IMR-90 (cell line): ENCODE data around the gene HSD11B1L. TPM values are rescaled to one million over a fixed set of nuclear protein-coding genes. Genes with fewer than 3 reads are reported as not detected.

Experiments
- ATAC-seq: fragments of 200-7000 bp; cut with Tn5 transposase; 2 replicates; pipeline ENCODE4 v1.9.1; 2020; ENCODE audit warnings: low read depth, mild to moderate bottlenecking, moderate library complexity
- BruUV-seq: library from RNA; stranded (reverse); fragments of 400-500 nt; replicated peaks from 2 replicates; lab custom pipeline; 2021; lab: Mats Ljungman, UMichigan
- CTCF ChIA-PET: fragments of 300-600 bp; formaldehyde crosslinking; extraction: SDS; loops from one replicate; lab custom pipeline; 2021; ENCODE audit warnings: antibody characterized with exemption; lab: Yijun Ruan, JAX
- POLR2A ChIA-PET: fragments of 300-600 bp; sonication (Branson Sonifier 250); formaldehyde crosslinking; loops from one replicate; lab custom pipeline; 2022; ENCODE audit warnings: antibody characterized with exemption; ENCODE audit not compliant: unreplicated experiment; lab: Charles Lee
- DNase-seq: peaks from one replicate; pipeline ENCODE4 v3.0.0; 2013
- H2AFZ ChIP-seq: replicated peaks from 2 replicates; pipeline ENCODE3; 2013; ENCODE audit warnings: low read length, mild to moderate bottlenecking; ENCODE audit not compliant: poor library complexity
- H2AK5ac ChIP-seq: 2 replicates; pipeline ENCODE4 v1.6.1; 2013; ENCODE audit warnings: low read depth, low read length, inconsistent platforms
- H2AK9ac ChIP-seq: replicated peaks from 2 replicates; pipeline ENCODE3; 2013; ENCODE audit warnings: mild to moderate bottlenecking, low read depth, low read length, moderate library complexity; ENCODE audit not compliant: poor library complexity
- H2BK120ac ChIP-seq: 2 replicates; pipeline ENCODE4 v1.6.1; 2013; ENCODE audit warnings: low read depth, low read length, inconsistent platforms
- H2BK15ac ChIP-seq: 3 replicates; pipeline ENCODE4 v1.6.1; 2013; ENCODE audit warnings: low read depth, low read length, inconsistent platforms
- H2BK20ac ChIP-seq: 2 replicates; pipeline ENCODE4 v1.6.1; 2013; ENCODE audit warnings: low read depth, mild to moderate bottlenecking, inconsistent platforms, low read length, moderate library complexity
- H2BK5ac ChIP-seq: 2 replicates; pipeline ENCODE4 v1.6.1; 2013; ENCODE audit warnings: mild to moderate bottlenecking, low read depth, low read length, inconsistent platforms; ENCODE audit not compliant: poor library complexity, severe bottlenecking
- H3K14ac ChIP-seq: replicated peaks from 2 replicates; pipeline ENCODE4 v1.6.1; 2013; ENCODE audit warnings: low read depth, low read length, inconsistent platforms
- H3K18ac ChIP-seq: 2 replicates; pipeline ENCODE4 v1.6.1; 2013; ENCODE audit warnings: low read depth, low read length, control low read depth
- H3K23ac ChIP-seq: 2 replicates; pipeline ENCODE4 v1.6.1; 2013; ENCODE audit warnings: low read depth, low read length, inconsistent platforms
- H3K27ac ChIP-seq: 2 replicates; pipeline ENCODE4 v1.5.1; 2013; ENCODE audit warnings: mild to moderate bottlenecking, control low read depth, low read length; ENCODE audit not compliant: insufficient read depth
- H3K27me3 ChIP-seq: 2 replicates; pipeline ENCODE4 v1.6.1; 2013; ENCODE audit warnings: low read length; ENCODE audit not compliant: control insufficient read depth, insufficient read depth
- H3K36me3 ChIP-seq: 2 replicates; pipeline ENCODE4 v1.6.1; 2013; ENCODE audit warnings: low read length, mixed read lengths; ENCODE audit not compliant: control insufficient read depth, insufficient read depth
- H3K4ac ChIP-seq: 2 replicates; pipeline ENCODE4 v1.6.1; 2013; ENCODE audit warnings: low read depth, low read length, inconsistent platforms
- H3K4me1 ChIP-seq: 2 replicates; pipeline ENCODE4 v1.6.1; 2013; ENCODE audit warnings: low read length, mixed read lengths; ENCODE audit not compliant: control insufficient read depth, insufficient read depth
- H3K4me2 ChIP-seq: 2 replicates; pipeline ENCODE4 v1.6.1; 2013; ENCODE audit warnings: low read depth, mild to moderate bottlenecking, control low read depth, low read length, moderate library complexity
- H3K4me3 ChIP-seq: 2 replicates; pipeline ENCODE4 v1.5.1; 2013; ENCODE audit warnings: low read depth, mild to moderate bottlenecking, control low read depth, low read length, moderate library complexity; ENCODE audit not compliant: insufficient read depth
- H3K56ac ChIP-seq: 2 replicates; pipeline ENCODE4 v1.6.1; 2013; ENCODE audit warnings: low read length, inconsistent platforms; ENCODE audit not compliant: insufficient read depth; ENCODE audit errors: extremely low read depth
- H3K79me1 ChIP-seq, 2 experiments: 2 replicates each; pipeline ENCODE4 v1.6.1; 2013; ENCODE audit warnings: low read length in 2 of 2, inconsistent platforms in 1 of 2, low read depth in 1 of 2
- H3K9ac ChIP-seq: 2 replicates; pipeline ENCODE4 v1.6.1; 2013; ENCODE audit warnings: low read depth, low read length, control low read depth
- H3K9me1 ChIP-seq: 2 replicates; pipeline ENCODE4 v1.6.1; 2013; ENCODE audit warnings: low read length, inconsistent platforms; ENCODE audit not compliant: insufficient read depth
- H3K9me3 ChIP-seq: 2 replicates; pipeline ENCODE4 v1.6.1; 2013; ENCODE audit warnings: low read length; ENCODE audit not compliant: control insufficient read depth, insufficient read depth
- H4K20me1 ChIP-seq: 2 replicates; pipeline ENCODE4 v1.6.1; 2013; ENCODE audit warnings: low read length, inconsistent platforms; ENCODE audit not compliant: insufficient read depth
- H4K5ac ChIP-seq: 2 replicates; pipeline ENCODE4 v1.6.1; 2013; ENCODE audit warnings: mild to moderate bottlenecking, low read depth, low read length, control low read depth
- H4K8ac ChIP-seq, 2 experiments: 2 replicates each; pipeline ENCODE4 v1.6.1; 2013; ENCODE audit warnings: low read depth in 2 of 2, low read length in 2 of 2, control low read depth in 1 of 2, inconsistent platforms in 1 of 2
- H4K91ac ChIP-seq: 2 replicates; pipeline ENCODE4 v1.6.1; 2013; ENCODE audit warnings: low read depth, low read length, inconsistent platforms; ENCODE audit not compliant: insufficient read depth
- BHLHE40 ChIP-seq: fragments of 150-350 bp; IDR thresholded peaks from 2 replicates; pipeline ENCODE4 v1.6.1; 2016; ENCODE audit warnings: mild to moderate bottlenecking, low read depth, low read length
- CHD1 ChIP-seq: IDR thresholded peaks from 2 replicates; pipeline ENCODE4 v1.6.1; 2012; ENCODE audit warnings: low read depth, low read length, improper control_type of control experiment
- CTCF ChIP-seq: conservative IDR thresholded peaks from 2 replicates; pipeline ENCODE4 v1.5.1; 2012; ENCODE audit warnings: mild to moderate bottlenecking, low read depth, low read length, improper control_type of control experiment
- ELK1 ChIP-seq: fragments of 150-350 bp; IDR thresholded peaks from 2 replicates; pipeline ENCODE4 v1.6.1; 2016; ENCODE audit warnings: low read depth, mild to moderate bottlenecking, low read length, moderate library complexity, borderline replicate concordance
- FOS ChIP-seq: fragments of 150-350 bp; IDR thresholded peaks from 2 replicates; pipeline ENCODE4 v1.6.1; 2016; ENCODE audit warnings: low read depth, low read length
- MAFK ChIP-seq: IDR thresholded peaks from 2 replicates; pipeline ENCODE4 v1.6.1; 2012; ENCODE audit warnings: low read depth, low read length, improper control_type of control experiment
- MAZ ChIP-seq: IDR thresholded peaks from 2 replicates; pipeline ENCODE4 v1.6.1; 2012; ENCODE audit warnings: low read depth, mild to moderate bottlenecking, low read length, improper control_type of control experiment, moderate library complexity, borderline replicate concordance
- NFE2L2 ChIP-seq: fragments of 150-350 bp; IDR thresholded peaks from 2 replicates; pipeline ENCODE4 v1.6.1; 2016; ENCODE audit warnings: low read depth, mild to moderate bottlenecking, low read length
- POLR2A ChIP-seq: IDR thresholded peaks from 2 replicates; pipeline ENCODE4 v1.6.1; 2012; ENCODE audit warnings: mild to moderate bottlenecking, low read depth, low read length
- RAD21 ChIP-seq: IDR thresholded peaks from 2 replicates; pipeline ENCODE4 v1.6.1; 2012; ENCODE audit warnings: low read length, improper control_type of control experiment
- SMC3 ChIP-seq: fragments of 150-350 bp; IDR thresholded peaks from 2 replicates; pipeline ENCODE4 v1.6.1; 2016; ENCODE audit warnings: low read depth, mild to moderate bottlenecking, antibody characterized with exemption, low read length, moderate library complexity
- USF2 ChIP-seq: fragments of 150-350 bp; IDR thresholded peaks from 2 replicates; pipeline ENCODE4 v1.6.1; 2017; ENCODE audit warnings: mild to moderate bottlenecking, antibody characterized with exemption, low read length, low read depth
- WGBS, 2 experiments: methylation state at CpG; one replicate each; pipeline versions ENCODE4 v1.1.5 to v1.1.7; 2013; ENCODE audit warnings: missing lambda C conversion rate in 2 of 2; ENCODE audit not compliant: insufficient read length in 1 of 2; ENCODE audit errors: extremely low coverage in 2 of 2; 5-methylcytosine and 5-hydroxymethylcytosine counted together
- dilution Hi-C: fragments of 300-500 bp; cut with HindIII; formaldehyde crosslinking; loops from one replicate; pipeline ENCODE4 v1.14.3; 2018; ENCODE audit warnings: low sequenced_read_pairs; ENCODE audit not compliant: unreplicated experiment
- in situ Hi-C: fragments of 300-500 bp; cut with MboI; formaldehyde crosslinking; loops from 3 replicates; pipeline ENCODE4 v1.14.3; 2019; ENCODE audit warnings: low sequenced_read_pairs, inconsistent platforms, mixed read lengths
- intact Hi-C: fragments of 100-400 bp; cut with micrococcal nuclease; formaldehyde crosslinking; loops from 2 replicates; pipeline ENCODE4 v1.10.0; 2022
- polyA plus RNA-seq, 3 experiments: library from polyadenylated mRNA; depleted of rRNA; stranded (reverse); fragments of >200 nt; gene quantifications; 2 replicates each; pipeline ENCODE4 v1.2.3, GENCODE V29; 2012; ENCODE audit warnings: low replicate concordance in 1 of 3
- total RNA-seq: library from RNA; depleted of rRNA; stranded (reverse); fragments of >200 nt; gene quantifications from 2 replicates; pipeline ENCODE4 v1.2.3, GENCODE V29; 2012

The HSD11B1L gene
- total and polyA plus RNA-seq, 2 of the 4 experiments (the other 2 are of a cell fraction) = 2.2 to 7.2 TPM

- TF ChIP-seq ELK1 = 0 out of 2 replicates have a peak, but pooled peaks have one; percentile 14
- no peak for TF ChIP-seq NFE2L2
Observed at GRCh38 chr19:5719961-5720790, 39.3 kb downstream of the HSD11B1L start, which contains the start of the genes CATSPERD and LONP1 (continued).

- H3K9me1 ChIP-seq = no peaks in the 10 kb centered on the region
- no peaks in the 10 kb centered on the region for H3K27me3 ChIP-seq
- no peak overlapping the region for H3K4me2 ChIP-seq
- no peaks in the 10 kb centered on the region for H4K20me1 ChIP-seq
- H3K18ac ChIP-seq = no peak overlapping the region
- H4K5ac ChIP-seq = no peak overlapping the region
- in situ Hi-C loops (no loop called here), dilution Hi-C loops (no loop called here), intact Hi-C loops (no loop called here)
- H3K9me3 ChIP-seq = peaks cover 4% of the 10 kb centered on the region
- ChIA-PET CTCF (no interaction called here), POLR2A (interaction anchor here (0.6 kb wide), 1 partner anchor 250 kb away, joined by 4 read pairs; no protein-coding TSS in a partner anchor)
- no peak overlapping the region for H2AK5ac ChIP-seq
- no peaks in the 10 kb centered on the region for H3K36me3 ChIP-seq
- no peak overlapping the region for H3K27ac ChIP-seq
- no peak overlapping the region for H3K4me3 ChIP-seq
- H2AFZ ChIP-seq = no peak overlapping the region
- H3K4ac ChIP-seq = no peak overlapping the region
- no peak overlapping the region for H3K9ac ChIP-seq
- no TSS peak for BruUV-seq
- H2BK15ac ChIP-seq = no peak overlapping the region
- no peaks in the 10 kb centered on the region for H3K4me1 ChIP-seq
- no peak overlapping the region for H3K14ac ChIP-seq
- H2BK5ac ChIP-seq = no peak overlapping the region
- no peaks in the 10 kb centered on the region for H3K79me1 ChIP-seq
- H2BK20ac ChIP-seq = no peak overlapping the region
- H4K91ac ChIP-seq = no peak overlapping the region
- H2AK9ac ChIP-seq = no peak overlapping the region
- H4K8ac ChIP-seq = no peak overlapping the region
- H3K56ac ChIP-seq = no peak overlapping the region
- no peak overlapping the region for H2BK120ac ChIP-seq
- WGBS, 2 experiments = no CpG with 5 or more reads among the region's 4 CpGs
- DNase-seq (no peak), ATAC-seq (no peak)
- H3K23ac ChIP-seq = no peak overlapping the region
- TF ChIP-seq USF2 = no peak
- no peak for TF ChIP-seq CHD1
- TF ChIP-seq CTCF = no peak
- no peak for TF ChIP-seq RAD21
- TF ChIP-seq MAFK = no peak
- TF ChIP-seq FOS = no peak
- no peak for TF ChIP-seq BHLHE40
- TF ChIP-seq POLR2A = no peak
- no peak for TF ChIP-seq MAZ
- no peak for TF ChIP-seq SMC3
Observed at GRCh38 chr19:5727453-5728050, 46.7 kb downstream of the HSD11B1L start.
